NCI-H82 (cell line): ENCODE measurements around the gene CNTNAP2.
A peak's percentile ranks its signal among the peaks of the same experiment; 100 is the strongest.

Source experiments
- DNase-seq: peaks from one replicate; lab custom pipeline; 2025; lab: John Stamatoyannopoulos, UW

The CNTNAP2 gene

GRCh38 chr7:146591976-146592375 lies 475.4 kb downstream of the CNTNAP2 start:
- DNase-seq, result no peak

DNA sequence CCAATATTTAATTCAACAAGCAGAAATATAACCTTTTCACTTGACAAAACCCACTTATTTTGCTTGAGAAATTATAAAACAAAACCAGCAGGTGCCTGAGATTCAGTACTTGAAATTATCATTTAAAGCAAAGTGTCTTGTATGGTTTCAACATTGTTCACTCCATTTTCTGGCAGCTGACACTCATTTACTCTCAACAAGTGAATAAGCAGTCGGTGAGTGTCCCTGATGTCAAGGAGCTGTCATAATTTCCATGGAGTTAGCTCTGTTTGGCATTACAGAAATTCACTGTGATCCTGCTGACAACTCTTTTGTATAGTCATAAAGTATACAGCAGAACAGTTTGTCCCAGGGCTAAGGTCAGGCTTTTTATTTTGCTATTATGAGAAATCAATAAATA lies 490.0 kb downstream of the CNTNAP2 start:
- DNase-seq, result no peak

DNA sequence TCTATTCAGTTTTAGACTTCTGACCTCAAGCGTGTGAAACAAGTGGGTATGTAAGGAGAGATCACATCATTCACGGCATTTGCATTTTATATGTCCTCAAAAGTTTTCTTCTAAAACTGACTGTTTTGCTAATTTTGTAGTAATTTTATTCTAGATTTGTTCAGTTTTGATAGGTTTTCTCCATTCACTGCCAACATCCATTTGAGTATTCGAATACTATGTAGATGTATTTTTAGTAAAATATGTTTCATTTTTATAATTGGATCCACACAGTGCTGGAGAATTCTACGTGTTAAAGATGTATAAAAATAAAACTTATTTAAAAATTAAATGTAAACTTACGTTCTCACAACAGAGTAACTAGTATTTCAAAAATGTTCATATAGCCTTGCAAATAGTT lies 503.0 kb downstream of the CNTNAP2 start:
- no peak for DNase-seq

- no peak for DNase-seq
Observed at GRCh38 chr7:146626912-146627311, 510.3 kb downstream of the CNTNAP2 start.

- DNase-seq, result peak; percentile 37
Observed at GRCh38 chr7:146635205-146636032, 518.8 kb downstream of the CNTNAP2 start.

GRCh38 chr7:146636033-146636356 lies 519.4 kb downstream of the CNTNAP2 start:
- DNase-seq, result no peak

- no peak for DNase-seq
Observed at GRCh38 chr7:146636581-146636980, 520.0 kb downstream of the CNTNAP2 start.

DNA sequence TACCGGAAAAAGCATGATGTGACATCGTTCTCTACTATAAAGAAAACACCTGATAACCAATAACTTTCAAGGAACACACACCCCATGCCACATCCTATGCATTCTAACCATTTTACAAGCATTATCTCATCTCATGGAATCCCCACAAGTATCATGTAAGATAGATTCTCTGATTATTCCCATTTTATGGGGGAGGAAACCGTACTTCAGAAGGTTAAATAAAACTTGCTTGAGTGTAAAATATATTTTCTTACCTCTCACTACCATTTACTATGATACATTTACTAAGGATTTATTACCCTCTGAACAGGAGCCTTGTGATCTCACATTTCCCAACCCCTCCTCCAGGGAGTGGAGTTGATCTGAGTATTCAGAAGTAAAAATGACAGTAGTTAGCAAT lies 522.7 kb downstream of the CNTNAP2 start:
- no peak for DNase-seq

DNA sequence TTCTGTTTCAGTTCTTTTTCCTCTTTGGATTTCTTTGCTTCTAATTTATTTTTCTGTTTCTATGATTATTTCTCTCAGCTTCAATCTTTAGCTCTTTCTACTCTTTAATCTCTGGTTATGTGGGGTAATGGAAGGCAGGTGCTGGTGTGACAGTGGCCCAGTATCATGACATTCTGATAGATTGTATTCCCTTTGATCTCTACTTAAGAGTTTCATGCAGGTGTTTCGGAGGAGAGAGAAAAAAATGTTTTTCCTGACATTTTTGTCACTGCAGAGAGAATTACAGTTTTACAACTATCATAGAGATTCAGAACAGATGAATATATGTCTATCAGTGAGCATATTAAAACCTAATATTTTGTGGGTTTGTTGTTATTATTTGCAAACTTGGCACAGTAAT lies 524.9 kb downstream of the CNTNAP2 start:
- DNase-seq, result no peak

GRCh38 chr7:146645383-146645976 lies 528.9 kb downstream of the CNTNAP2 start:
- no peak for DNase-seq

DNA sequence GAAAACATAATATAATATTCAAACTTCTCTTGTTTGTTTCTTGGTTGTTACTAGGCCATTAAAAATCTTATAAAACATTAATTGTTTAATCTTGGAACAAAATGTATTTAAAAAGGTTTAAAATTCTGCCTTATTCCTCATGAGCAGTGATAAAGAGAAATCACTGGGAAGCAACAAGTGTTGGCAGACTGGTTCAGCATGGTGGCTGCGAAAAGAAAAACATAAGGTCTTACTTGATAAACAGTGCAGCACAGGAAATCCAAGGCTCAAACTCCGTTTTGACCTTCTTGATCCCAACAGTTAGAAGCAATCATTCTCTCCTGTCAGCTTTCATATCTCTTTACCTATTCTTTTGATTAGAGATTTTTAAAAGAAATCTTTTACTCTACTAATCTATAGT lies 530.8 kb downstream of the CNTNAP2 start:
- no peak for DNase-seq

DNA sequence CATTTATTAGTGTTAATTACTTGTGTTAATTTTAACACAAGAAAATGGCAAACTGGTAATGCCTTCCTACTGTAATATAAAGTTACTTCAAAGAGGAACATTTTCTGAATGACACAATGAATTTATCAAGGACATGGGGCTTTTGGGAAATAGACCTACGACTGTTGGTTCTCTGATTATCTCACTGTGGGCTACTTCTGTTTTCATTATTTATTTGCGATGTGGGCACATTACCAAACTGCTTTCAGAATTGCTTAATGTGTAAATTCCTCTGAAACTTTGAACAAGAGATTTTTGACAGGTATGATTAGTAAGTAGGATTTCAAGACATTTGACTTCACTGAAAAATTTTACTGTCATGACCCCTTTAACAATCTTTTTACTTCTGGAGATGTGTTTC lies 535.6 kb downstream of the CNTNAP2 start:
- no peak for DNase-seq

DNA sequence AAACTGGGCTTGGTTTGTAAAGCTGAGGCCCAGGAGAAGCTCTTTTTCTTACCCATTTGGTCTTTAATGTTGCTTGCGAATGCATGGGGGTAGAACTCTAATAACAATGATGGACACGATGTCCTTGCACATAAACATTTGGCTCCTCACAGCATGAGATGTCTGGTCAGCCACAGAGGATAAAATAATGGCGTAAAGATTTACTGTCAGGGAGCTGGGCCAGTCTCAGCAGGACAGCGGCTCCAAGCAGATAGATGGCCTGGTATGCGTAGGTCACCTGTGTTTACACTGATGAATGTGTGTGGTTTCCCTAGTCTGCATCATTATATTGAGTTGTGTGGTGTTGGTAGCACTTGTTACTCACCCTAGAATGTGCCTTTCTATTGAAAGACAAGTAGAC lies 537.4 kb downstream of the CNTNAP2 start:
- no peak for DNase-seq

GRCh38 chr7:146655928-146656797 lies 539.6 kb downstream of the CNTNAP2 start:
- peak; percentile 11 for DNase-seq

- DNase-seq, result no peak
Observed at GRCh38 chr7:146656988-146657387, 540.4 kb downstream of the CNTNAP2 start.

GRCh38 chr7:146658604-146659003 lies 542.0 kb downstream of the CNTNAP2 start:
- no peak for DNase-seq

GRCh38 chr7:146659732-146660131 lies 543.1 kb downstream of the CNTNAP2 start:
- DNase-seq, result peak; percentile 57

DNA sequence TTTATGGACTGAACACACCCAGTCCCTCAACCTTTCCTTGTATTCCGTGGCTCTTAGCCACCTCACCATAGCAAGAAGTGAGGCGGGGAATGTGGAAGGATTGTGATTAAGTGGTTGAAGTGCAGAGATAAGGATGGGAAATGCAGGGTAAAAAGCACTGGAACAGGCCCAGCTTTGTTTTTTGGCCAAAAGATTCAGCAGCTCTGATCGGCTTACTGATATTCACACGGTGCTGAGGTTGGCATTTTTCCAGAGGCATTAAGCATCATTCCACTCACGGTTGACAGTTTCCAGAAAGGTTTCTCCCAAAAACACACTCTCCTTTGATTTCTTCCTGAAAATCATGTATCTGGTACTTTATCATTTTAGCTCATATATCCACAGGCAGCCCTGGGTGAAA lies 544.2 kb downstream of the CNTNAP2 start:
- DNase-seq, result peak; percentile 68

DNA sequence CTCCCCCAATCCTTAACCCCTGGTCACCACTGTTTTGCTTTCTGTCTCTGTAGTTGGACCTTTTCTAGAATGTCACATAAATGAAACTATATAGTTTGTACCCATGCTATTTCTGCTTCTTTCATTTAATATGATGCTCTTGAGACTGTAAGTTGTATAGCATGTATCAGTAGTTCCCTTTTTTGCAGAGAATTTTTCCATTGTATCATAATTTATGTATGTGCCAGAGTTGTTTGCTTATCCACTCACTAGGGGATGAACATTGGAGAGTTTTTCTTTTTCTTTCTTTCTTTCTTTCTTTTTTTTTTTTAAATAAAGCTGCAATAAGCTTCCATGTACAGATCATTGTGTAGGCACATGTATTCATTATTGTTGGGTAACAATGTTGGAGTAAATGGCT lies 544.8 kb downstream of the CNTNAP2 start:
- DNase-seq, result no peak

DNA sequence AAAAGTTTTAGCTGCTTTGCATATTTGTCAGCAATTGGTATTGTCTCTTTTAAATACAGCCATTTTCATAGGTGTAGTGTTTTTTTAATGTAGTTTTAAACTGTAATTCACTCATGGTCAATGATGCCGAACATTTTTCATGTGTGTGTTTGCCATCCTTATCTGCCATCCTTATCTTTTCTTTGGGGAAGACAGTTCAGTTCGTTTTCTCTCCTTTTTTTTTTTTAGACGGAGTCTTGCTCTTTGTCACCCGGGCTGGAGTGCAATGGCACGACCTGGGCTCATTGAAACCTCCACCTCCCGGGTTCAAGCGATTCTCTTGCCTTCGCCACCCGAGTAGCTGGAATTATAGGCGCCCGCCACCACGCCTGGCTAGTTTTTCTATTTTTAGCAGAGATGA lies 545.3 kb downstream of the CNTNAP2 start:
- no peak for DNase-seq

DNA sequence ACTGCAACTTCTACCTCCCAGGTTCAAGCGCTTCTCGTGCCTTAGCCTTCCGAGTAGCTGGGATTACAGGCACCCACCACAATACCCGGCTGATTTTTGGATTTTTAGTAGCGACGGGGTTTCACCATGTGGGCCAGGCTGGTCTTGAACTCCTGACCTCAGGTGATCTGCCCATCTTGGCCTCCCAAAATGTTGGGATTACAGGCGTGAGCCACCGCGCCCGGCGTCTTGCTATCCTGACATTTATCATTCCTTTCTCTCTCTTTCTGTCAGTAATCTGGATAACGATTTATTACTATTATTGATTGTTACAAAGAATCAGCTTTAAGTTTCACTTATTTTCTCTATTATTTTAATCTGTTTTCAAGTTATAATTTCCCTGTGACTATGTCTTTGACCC lies 548.4 kb downstream of the CNTNAP2 start:
- DNase-seq, result no peak

DNA sequence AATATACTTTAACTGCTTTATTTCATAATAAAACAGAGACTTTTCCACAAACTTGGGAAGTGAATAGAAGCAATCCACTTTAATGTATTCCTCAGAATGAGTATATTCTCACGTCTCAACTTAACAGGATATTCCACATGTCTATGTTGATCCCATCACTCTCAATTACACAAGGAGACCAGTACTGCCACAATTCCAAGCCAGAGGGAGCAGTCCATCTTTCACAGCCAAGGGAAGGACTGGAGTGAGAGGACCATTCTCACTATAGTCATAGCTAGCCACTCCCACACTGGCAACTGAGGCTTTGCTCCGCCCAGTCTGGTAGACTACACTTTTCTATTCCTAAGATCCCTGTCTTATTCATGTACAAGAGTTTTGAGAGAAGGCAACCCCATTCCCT lies 553.9 kb downstream of the CNTNAP2 start:
- DNase-seq, result no peak

GRCh38 chr7:146681487-146681886 lies 564.9 kb downstream of the CNTNAP2 start:
- DNase-seq, result no peak
